CD4-positive, alpha-beta T cell treated with Interleukin-15 for 4 hours (primary cell): Measurements from ENCODE around the gene NTRK1.
A peak's percentile ranks its signal among the peaks of the same experiment; 100 is the strongest.
"Not testable (repeated sequence)": the region's sequence is repeated elsewhere in the genome, so short reads cannot be mapped to it uniquely, and the experiment has no call there.

ENCODE experiments used
- DNase-seq: peaks from one replicate; pipeline ENCODE4 v3.0.0-alpha.2; 2020; ENCODE audit warnings: low spot score

Gene NTRK1

DNA sequence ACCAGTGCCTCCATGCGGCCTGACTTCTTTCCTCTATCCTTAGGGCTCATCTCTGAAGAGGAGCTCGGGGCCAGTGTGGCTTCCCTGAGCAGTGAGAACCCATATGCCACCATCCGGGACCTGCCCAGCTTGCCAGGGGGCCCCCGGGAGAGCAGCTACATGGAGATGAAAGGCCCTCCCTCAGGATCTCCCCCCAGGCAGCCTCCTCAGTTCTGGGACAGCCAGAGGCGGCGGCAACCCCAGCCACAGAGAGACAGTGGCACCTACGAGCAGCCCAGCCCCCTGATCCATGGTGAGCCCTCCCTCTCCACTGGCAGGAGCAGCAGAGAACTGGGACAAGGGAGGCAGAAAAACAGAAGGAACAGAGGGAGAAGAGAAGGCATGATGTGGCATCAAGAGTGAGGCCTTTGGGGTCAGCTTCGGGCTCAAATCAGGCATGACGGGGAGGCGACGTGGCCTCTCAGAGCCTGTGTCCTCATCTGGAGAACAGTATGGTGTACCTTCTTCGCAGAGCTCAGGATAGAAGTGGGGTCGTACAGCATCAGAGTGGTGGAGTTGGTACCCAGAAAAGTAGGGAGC, 53.2 kb downstream of the NTRK1 start:
- no peak for DNase-seq

DNA sequence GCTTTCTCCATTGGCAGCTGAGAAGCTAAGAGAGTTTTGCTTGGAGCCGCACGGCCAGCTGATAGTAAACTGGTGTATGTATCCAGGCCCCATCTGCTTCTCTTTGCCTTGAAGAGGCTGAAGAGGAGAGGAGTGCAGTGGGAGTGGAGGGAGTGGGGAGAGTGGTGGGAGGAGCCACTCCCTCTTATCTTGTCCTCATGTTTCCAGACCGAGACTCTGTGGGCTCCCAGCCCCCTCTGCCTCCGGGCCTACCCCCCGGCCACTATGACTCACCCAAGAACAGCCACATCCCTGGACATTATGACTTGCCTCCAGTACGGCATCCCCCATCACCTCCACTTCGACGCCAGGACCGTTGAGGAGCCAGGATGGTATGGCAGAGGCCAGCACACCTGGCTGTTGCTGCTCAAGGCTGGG, 53.8 kb downstream of the NTRK1 start:
- DNase-seq, result no peak

DNA sequence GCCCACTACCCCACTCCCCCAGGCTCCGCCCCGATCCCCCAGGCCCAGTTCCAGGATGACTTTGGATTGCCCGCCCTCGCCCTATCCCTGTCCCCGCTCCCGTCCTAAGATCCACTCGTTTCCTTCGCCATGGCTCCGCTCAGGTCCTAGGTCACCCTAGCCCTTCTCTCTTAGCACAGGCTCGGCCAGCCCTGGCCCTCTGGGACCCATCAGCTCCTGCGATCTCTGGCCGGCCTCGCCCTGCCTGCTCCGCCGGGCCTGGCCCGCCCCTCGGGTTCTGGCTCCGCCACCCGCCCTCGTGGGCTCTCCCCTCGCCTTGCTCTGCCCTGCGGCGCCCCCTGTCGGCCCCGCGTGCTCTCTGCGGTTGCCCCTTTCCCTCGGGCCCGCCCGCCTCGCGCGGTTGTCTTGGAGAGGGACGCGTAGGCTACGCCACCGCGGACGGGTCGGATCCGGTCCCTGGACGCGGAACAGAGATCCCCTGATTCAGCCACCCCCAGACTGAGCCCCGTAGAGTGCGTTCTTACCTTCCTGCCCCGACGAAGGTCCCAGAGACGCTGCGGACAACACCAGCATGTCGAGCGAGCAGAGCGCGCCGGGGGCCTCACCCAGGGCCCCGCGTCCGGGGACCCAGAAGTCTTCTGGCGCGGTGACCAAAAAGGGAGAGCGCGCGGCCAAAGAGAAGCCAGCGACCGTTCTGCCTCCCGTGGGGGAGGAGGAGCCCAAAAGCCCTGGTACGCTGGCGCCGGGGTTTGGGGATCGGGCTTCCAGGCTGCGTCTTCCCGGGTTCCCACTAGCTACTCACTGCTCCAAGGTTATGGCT, 59.8 kb downstream of the NTRK1 start, which contains the start of gene LRRC71:
Gene LRRC71, plus strand, starts transcription at position 400 of the 820 bp plus-strand sequence. Its CDS starts 172 bp downstream, at position 572.
- DNase-seq, result peak; percentile 37

DNA sequence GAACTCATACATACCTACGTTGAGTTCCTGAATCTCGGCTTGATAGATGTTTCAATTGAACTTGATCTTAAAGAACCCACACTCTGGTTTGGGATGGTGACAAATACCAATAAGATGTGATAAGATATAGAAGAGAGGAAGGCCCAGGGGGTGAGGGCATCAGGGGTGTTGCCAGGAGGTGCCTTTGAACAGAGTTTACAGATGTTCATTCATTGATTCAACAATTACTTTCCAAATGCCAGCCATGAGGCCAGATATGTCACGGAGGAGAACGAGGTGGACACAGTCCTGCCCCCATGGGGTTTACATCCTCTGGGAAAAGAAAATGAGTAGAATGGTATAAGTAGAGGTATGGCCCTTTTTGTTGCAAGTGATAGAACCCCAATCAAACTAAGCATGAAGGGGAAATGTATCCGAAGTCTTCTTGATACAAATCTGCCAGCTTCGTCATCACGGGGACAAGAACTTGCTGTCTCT, 60.4 kb downstream of the NTRK1 start:
- no peak for DNase-seq

DNA sequence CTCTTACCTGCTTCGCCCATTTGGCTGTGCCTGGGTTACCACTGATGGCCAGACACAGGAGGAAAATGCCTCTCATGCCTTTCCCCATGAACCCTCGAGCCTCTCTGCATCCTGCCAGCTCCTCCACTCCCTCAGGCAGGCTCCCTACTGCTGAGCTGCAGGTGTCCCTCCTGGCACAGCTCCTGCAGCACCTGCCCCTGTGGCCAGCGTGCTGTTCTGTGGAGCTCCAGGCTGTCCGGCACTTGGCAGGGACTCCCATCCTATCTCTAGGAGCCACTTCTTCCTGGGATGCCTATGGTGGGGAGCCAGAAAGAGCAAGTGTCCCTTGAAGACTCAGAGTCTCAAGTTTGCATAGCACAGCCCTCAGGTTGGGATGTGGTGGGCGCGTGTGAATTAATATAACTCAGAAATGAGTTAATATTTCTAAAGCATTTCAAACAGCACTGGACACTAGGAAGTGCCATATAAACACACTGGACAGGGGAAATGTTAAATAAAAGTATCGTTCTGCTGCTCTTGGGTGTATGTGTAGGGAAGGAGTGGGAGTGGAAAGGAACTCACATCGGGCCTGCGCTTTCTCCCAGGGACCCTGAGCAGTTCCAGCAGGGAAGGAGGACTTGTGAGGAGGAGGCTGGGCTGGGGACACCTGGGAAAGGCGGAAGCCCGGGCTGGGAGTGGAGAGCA, 62.5 kb downstream of the NTRK1 start:
- DNase-seq, result no peak

DNA sequence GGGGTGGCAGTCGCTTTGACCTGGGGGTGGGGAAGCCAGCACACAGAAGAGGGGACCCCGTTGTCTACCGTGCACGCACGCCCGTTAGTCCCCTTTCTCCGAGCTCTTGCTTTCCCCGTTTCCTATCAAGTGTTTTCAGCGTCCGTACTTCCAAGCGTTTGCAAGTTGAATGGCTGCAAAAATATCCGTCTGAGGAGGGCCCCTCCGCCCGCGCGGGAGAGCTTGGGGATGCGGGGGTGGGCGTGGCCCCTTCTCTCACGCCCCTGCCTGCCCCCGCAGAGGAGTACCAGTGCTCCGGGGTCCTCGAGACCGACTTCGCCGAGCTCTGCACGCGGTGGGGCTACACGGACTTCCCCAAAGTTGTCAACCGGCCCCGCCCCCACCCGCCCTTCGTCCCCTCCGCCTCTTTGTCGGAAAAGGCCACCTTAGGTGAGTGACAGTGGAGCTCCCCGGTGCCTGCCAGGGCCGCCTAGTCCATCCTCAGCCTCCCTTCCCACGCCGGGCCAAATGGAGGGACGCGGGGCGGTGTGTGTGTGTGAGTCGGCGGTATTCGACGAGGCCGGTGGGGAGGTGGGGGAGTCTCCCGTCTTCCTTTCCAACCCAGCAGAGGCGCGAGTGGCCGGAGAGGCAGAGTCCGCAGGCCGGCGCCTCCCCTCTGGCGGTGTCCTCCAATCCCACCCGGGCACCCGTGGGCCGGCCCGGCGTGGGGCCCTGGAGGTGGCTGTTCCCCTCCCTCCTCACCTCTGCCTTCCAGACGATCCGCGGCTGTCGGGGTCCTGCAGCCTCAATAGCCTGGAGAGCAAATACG, 63.2 kb downstream of the NTRK1 start:
- DNase-seq, result no peak

DNA sequence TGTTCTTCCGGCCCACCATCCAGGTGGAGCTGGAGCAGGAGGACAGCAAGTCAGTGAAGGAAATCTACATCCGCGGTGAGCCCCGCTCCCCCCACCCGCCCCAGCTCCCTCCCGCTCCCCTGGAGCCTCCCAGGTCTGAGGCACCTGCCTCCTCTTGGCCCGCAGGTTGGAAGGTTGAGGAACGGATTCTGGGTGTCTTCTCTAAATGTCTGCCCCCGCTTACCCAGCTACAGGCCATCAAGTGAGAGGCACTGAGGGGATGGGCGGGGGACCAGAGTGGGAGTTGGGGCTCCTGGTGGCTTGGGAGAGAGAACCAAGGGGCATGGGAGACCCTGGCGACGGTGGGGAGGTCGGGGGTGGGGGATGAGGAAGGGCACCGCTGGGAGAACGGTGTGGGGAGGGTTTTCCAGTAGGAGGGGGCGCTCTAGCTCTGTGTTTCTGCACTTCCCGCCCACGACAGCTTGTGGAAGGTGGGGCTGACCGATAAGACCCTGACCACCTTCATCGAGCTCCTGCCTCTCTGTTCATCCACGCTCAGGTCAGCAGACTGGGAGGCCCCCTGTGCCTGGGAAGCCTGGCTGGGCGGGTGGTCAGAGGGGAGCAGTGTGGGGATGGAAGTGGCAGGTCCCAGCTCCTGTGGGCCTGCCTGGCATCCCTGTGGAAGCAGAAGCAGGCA, 64.0 kb downstream of the NTRK1 start:
- no peak for DNase-seq

DNA sequence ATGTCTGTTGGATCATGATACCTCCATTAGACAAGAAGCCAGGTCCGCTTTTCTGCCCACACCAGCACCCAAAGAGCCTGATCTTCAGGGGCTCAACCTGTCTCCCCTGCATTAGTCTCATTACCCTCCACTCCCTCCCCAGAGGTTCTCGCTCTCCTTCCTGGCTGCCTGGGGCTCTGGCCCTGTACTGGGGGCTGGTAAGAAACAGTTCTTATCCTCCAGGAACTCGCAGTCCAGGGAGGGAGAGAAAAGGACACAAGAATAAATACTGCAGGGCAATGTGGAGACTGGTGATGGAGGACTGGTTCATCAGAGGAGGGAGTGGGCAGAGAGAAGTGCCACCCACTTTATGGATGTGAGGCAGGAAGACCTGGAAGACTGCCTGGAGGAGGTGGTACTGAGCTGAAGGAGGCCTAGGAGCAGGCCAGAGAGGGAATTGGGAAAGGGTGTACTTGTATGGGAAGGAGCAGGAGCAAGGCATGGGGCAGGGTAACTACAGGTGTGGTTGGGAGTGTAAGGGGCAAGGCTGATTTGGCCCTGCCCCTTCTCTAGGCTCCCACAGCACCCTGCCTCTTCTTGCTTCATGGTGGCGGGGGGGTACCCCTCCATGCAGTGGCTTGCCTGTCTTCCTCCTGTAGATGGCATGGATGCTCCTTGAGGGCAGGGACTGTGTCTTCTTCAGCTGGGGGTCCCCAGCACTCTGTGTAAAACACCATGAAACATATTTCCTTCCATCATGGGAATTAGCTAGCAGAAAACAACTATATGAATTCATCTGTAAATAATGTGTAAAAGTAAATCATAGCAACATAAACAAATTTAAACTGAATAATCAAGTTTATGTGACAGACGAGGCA, 64.7 kb downstream of the NTRK1 start:
- DNase-seq, result no peak

DNA sequence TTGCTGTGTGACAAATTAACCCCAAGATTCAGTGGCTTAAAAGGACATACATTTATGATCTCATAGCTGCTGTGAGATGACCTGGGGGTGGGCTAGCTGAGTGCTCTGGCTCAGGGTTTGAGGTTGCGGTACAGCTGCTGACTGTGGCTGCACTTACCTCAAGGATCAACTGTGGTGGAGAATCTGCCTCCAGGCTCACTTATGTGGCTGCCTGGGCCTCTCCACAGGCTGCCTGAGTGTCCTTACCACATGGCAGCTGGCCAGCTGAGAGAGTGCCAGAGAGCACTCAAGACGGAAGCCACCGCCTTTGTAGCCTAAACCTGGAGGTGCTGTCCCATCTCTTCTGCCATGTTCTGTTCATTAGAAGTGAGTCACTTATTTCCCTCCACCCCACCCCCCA, 65.5 kb downstream of the NTRK1 start:
- DNase-seq, result no peak

DNA sequence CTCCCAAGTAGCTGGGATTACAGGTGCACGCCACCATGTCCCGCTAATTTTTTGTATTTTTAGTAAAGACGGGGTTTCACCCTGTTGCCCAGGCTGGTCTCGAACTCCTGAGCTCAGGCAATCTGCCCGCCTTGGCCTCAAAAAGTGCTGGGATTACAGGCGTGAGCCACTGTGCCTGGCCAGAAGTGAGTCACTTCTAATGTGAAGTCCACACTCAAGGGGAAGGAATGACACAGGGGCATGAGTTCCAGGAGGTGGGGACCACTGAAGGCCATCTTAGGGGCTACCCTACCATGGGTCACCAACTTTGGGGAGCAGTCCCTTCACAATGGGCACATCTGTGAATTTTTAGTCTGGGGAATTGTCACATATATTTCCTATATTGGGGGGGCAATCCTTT, 66.0 kb downstream of the NTRK1 start:
- not testable (repeated sequence) for DNase-seq

DNA sequence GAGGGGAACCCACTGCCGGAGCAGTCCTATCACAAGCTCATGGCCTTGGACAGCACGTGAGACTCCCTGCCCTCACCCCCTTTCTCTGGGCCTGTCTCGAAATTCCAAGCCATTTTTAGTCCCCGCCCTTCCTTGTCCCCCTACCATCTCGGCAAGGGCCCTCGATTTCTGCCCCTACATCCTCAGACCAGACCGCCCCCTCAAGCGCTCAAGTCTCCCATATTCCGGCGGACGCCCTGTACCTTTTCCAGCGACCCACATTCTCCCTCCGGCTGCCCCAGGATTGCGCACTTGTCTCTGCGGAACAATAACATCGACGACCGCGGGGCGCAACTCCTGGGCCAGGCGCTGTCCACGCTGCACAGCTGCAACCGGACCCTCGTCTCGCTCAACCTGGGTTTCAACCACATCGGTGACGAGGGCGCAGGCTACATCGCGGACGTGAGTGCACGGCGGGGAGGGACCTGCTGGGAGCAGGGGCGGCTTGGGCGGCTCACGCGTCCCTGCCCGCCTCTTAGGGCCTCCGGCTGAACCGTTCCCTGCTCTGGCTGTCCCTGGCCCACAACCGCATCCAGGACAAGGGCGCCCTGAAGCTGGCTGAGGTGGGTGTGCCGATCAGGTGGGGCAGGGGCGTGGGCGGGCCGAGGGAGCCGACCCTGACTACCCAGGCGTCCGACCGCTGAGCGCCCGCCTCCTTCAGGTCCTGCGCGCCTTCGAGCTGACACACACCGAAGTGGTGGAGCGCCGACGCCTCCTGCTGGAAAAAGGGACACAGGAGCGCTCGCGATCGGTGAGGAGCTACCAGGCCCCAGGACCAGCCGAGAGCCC, 66.8 kb downstream of the NTRK1 start:
- DNase-seq, result peak; percentile 40

DNA sequence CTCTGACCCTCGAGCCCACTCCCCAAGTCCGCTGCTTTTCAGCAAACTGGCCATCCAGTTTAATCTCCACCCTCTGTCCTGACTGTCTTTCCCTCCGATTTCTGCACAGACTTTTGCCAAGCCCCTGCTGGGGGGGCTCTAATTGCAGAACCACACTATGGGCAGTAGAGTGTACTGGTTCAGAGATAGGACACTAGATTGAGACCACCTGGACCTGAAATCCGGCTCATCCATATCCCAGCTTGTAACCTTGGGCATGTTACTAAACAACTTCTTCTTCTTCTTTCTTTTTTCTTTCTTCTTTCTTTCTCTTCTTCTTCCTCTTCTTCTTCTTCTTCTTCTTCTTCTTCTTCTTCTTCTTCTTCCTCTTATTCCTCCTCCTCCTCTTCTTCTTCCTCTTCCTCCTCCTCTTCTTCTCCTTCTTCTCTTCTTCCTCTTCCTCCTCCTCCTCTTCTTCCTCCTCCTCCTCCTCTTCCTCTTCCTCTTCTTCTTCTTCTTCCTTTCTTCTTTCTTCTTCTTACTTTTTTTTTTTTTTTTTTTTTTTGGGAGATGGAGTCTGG, 67.5 kb downstream of the NTRK1 start:
- DNase-seq, result no peak

DNA sequence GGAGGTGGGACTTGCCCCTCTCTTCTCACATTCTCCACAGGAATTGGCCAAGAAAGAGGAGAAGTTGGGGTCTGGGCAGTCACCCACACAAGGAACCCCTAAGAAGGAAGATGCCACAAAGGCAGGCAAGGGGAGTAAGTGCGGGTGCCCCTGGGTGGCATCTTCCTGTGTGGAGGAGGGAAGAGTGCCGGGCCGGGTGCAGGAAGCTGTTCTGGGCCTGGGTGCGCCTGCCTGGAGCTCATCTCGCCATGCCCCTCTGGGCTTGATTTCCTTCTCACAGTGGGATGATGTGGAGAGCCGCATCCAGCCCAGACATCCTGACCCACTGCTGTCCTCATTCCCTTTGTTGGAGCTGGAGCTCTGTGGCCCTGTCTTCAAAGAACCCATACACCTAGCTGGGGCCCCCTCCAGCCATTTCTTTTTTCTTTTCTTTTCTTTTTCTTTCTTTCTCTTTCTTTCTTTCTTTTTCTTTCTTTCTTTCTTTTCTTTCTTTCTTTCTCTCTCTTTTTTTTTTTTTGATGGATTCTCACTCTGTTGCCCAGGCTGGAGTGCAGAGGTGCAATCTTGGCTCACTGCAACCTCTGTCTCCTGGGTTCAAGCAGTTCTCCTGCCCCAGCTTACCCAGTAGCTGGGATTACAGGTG, 69.1 kb downstream of the NTRK1 start:
- DNase-seq, result no peak

DNA sequence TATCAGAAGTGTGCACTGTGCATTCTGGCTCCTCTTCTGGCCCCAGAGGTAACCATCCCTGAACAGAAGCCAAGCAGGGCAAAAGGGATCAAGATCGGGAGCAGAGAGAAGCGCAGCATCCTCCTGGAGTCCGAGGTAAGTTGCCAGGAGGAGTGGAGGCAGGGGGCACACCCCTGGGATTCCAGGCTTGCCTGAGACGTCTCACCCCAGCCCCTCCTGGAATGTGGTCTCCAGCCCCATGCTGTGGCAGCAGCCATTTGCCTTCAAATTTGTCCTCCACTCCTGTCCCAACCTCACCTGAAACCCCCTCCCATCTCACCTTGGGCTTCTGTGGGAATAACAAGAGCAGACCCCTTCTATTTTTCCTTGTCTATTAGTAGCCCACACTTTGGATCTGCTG, 69.8 kb downstream of the NTRK1 start:
- DNase-seq, result no peak
